Inferior parietal cortex (tissue), 1 donor: Measurements from ENCODE around the gene JUN.

ENCODE experiments used
- DNase-seq: peaks from one replicate; pipeline ENCODE4 v3.0.0-alpha.2; 2016; ENCODE audit errors: extremely low spot score

JUN gene

GRCh38 chr1:58783993-58784757 is at the start of gene JUN:
Gene JUN, minus strand, starts transcription at chr1:58784047. Its CDS starts 977 bp downstream, at chr1:58783070.
- DNase-seq, result peak; percentile 100

GRCh38 chr1:58833166-58833565 is 49.3 kb upstream of the JUN start:
- DNase-seq, result no peak

- DNase-seq, result no peak
Measured at GRCh38 chr1:58830291-58830690, 46.4 kb upstream of the JUN start.

- DNase-seq, result no peak
Measured at GRCh38 chr1:58829866-58830265, 46.0 kb upstream of the JUN start.

GRCh38 chr1:58827298-58827697 is 43.5 kb upstream of the JUN start:
- DNase-seq, result no peak

- no peak for DNase-seq
Measured at GRCh38 chr1:58824753-58825389, 41.0 kb upstream of the JUN start.

- DNase-seq, result no peak
Measured at GRCh38 chr1:58823481-58824010, 39.7 kb upstream of the JUN start.

GRCh38 chr1:58821309-58821708 is 37.5 kb upstream of the JUN start:
- DNase-seq, result no peak

GRCh38 chr1:58818976-58819375 is 35.1 kb upstream of the JUN start:
- DNase-seq, result no peak

GRCh38 chr1:58818075-58818474 is 34.2 kb upstream of the JUN start:
- no peak for DNase-seq

- DNase-seq, result no peak
Measured at GRCh38 chr1:58816747-58817221, 32.9 kb upstream of the JUN start.

GRCh38 chr1:58816072-58816746 is 32.4 kb upstream of the JUN start:
- peak; percentile 79 for DNase-seq

GRCh38 chr1:58815686-58816071 is 31.8 kb upstream of the JUN start:
- peak; percentile 7 for DNase-seq

- DNase-seq, result peak; percentile 29
Measured at GRCh38 chr1:58815069-58815685, 31.3 kb upstream of the JUN start.

GRCh38 chr1:58814251-58815068 is 30.6 kb upstream of the JUN start:
- no peak for DNase-seq

GRCh38 chr1:58813801-58814200 is 30.0 kb upstream of the JUN start:
- no peak for DNase-seq

- DNase-seq, result no peak
Measured at GRCh38 chr1:58813361-58813760, 29.5 kb upstream of the JUN start.

GRCh38 chr1:58812926-58813325 is 29.1 kb upstream of the JUN start:
- DNase-seq, result no peak

- no peak for DNase-seq
Measured at GRCh38 chr1:58812468-58812867, 28.6 kb upstream of the JUN start.

- no peak for DNase-seq
Measured at GRCh38 chr1:58811303-58811702, 27.5 kb upstream of the JUN start.

GRCh38 chr1:58809325-58810010 is 25.6 kb upstream of the JUN start:
- no peak for DNase-seq
